Limb (tissue), 2 donors: ENCODE results near the gene RASGEF1C.

Experiments
- DNase-seq, 2 donors: peaks; one replicate each; pipeline ENCODE4 v3.0.0-alpha.2; 2016; ENCODE audit errors: extremely low spot score in 2 of 2

The RASGEF1C gene

DNA sequence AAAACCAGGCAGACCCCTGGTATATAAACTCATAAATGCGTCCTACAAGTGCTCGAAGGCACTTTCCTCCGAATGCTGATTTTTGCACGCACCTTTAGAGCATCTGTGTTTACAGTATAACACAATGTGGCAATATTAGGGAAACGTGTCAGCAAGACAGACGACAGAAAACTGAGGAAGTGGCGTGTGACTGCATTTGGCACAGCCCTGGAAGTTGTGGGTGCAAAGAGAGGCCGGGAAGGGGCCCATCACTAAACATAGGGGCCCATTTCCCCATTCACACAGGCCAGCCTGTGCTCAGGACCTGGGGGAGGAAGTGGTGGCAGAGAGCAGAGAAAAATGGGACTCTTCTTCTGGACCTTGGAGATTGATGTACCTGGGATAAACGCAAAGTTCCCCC is 48.2 kb downstream of the RASGEF1C start:
- DNase-seq, result peak in 1 of 2 donors; percentile 25

GRCh38 chr5:180160215-180160614 is 48.8 kb downstream of the RASGEF1C start:
- DNase-seq, result no peak

DNA sequence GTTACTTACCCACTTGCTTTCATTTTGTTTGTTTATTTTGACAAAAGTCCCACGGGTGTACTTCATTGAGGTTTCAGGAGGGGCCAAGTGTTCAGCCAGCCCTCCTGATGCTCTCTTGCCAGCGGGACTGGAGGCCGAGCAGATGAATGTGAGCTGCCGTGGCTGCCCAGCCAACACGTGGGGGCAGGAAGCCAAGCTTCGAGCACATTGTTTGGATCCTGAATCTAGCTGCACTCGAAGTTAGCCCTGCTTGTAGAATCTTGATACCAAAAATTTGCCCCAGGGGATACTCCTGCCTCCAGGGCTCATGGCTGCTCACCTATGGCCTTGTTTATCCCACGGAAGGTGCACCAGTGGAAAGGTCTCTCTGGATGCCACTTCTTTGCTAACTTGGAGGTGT is 49.3 kb downstream of the RASGEF1C start:
- peak in 1 of 2 donors; percentile 33 for DNase-seq

DNA sequence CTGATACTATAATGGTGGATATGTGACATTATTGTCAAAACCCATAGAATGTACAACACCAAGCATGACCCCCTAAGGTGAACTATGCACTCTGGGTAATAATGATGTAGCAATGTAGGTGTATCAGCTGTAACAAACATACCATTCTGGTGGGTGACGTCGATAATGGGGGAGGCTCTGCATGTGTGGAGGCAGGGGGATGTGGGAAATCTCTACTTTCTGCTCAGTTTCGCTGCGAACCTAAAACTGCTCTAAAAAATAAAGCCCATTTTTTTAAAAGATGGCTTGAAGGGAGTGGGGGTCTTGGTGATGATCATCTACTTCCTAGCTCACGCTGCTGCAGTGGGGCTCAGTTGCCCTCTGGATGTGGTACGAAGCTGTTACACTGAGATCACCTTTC is 51.1 kb downstream of the RASGEF1C start:
- no peak for DNase-seq

DNA sequence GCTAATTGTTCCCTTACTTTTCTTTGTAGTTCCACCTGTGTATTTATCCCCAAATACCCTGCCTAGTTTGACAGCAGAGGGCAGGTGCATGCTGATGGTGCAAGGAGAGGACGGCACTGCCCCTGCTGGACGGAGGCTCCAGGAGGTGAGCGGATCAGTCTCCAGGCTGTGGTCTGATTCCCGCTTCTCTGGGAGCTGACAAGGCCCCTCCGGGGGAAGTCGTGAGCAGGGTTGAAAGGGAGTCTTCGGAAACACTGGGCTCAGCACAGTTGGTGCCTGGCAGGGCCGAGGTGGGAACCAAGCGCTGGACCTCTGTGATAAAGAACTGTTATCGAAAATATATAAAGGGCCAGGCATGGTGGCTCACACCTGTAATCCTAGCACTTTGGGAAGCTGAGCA is 52.9 kb downstream of the RASGEF1C start:
- DNase-seq, result peak in 1 of 2 donors; percentile 21

DNA sequence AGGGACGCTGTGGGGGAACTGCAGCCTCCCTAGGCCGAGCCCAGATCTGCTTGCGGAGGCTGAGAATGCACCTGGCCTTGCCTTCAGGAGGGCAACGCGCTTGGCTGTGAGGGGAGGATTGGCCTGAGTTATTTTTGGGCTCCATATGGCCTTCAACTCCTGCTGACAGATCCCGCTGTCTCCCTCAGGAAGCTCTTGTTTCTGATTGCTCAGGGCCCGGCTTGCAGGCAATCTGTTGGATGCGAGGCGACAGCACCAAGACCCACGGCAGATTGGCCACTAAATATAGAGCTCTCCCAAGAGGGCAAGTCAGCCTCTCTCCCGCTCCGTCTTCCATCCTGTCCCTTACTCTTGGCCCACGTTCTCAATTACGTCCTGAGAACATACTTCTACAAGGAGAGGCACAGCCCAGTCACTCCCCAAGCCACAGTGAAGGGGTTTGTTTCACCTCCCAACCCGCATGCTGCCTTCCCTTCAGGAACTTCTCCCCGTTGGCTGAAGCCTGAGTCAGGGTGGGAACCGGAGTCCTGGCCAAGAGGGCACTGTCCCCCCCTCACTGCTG is 53.6 kb downstream of the RASGEF1C start:
- peak in 1 of 2 donors; percentile 31 for DNase-seq

DNA sequence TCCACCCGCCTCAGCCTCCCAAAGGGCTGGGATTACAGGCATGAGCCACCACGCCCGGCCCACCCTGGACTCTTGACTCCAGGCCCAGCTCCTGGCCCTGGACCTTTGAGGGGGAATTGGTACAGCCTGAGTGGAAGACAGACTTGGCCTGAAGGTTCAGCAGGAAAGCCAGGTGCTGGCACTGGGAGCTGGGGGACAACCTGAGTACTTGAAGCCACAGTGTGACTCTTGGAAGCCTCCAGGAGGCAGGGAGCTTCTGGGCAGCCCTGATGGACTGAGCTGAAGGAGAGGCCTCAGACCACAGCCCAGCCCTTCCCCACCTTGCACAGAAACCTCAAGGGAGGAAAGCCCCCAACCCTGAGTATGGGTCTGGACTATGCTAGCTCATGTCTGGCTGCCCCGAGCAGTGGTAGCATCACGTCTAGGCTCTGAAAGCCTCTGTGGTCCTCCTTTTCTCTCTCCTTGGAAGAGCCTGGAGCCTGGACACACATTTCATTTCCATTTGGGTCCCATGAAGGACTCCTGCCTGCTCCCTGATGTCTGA is 54.1 kb downstream of the RASGEF1C start:
- no peak for DNase-seq

DNA sequence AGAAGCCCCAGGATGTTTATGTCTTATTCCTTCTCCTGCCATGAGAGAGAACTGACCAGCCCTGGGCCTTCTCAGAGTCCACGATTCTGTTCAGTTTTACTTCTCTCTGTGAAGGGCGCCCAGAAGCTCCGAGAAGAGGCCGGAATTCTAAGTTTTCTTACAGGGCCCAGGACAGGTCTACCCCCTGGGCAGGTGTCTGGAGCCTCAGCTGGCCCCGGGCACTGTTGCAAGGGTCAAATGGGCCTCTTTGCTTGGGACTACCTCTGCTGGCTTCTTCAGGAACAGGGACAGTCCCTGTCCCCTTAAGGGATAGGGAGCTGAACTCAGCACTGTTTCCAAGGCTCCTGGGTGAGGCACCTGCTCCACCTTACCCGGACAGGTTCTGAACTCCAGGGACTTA is 55.0 kb downstream of the RASGEF1C start:
- DNase-seq, result no peak

DNA sequence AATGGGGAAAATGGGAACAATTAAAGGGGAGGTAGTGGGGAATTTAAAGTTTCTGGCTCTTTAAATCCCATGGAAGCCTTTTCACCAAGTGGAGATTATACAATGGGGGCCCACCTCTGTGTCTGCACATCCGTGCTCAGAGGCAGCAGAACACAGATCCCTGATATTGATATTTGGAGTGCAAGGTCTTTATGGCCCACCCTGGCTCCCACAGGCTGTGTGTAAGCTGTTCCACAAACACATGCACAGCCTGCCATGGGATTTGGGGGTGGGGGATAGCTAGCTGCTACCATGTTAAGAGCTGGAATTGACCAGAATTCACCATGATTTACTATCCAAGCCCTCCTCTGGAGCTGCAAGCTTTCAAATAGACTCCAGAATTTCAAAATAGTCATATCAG is 55.9 kb downstream of the RASGEF1C start:
- DNase-seq, result no peak

DNA sequence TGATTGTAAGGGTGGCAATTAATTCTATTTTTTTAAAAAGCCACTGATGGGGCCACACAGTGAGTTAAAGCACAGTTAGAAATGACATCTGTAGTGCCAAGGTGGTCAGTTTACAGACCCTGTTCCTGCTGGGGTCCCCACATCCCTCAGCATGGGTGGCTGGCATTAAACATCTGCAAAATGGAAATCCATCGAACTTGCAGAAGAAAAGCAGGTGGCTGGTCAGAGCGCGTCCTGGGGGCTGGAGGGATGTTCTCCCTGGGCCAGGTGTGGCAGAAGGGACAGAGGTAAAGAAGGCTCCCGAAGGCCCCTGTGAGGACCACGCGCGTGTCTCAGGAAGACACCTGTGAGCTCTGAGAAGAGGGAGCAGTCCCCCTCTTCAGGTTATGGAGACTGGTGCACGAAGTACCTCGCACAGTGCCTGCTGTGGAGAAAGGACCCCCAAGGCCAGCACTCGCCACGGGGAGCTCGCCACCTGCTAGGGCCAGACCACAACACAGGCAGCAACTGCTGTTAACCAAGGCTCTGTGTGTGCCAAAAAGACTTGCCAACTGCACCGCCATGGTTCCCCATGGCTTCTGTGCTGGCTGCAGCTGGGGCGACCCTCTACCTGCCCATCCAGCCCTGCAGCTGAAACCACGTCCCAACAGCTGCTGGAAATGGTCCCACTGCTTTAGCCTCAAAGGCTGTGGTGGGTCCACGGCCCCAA is 65.2 kb downstream of the RASGEF1C start:
- DNase-seq, result peak in 1 of 2 donors; percentile 21

GRCh38 chr5:180142824-180143610 is 66.0 kb downstream of the RASGEF1C start:
- DNase-seq, result peak in 1 of 2 donors; percentile 35

- DNase-seq, result peak in 1 of 2 donors; percentile 31
Measured at GRCh38 chr5:180142021-180142765, 66.8 kb downstream of the RASGEF1C start.

DNA sequence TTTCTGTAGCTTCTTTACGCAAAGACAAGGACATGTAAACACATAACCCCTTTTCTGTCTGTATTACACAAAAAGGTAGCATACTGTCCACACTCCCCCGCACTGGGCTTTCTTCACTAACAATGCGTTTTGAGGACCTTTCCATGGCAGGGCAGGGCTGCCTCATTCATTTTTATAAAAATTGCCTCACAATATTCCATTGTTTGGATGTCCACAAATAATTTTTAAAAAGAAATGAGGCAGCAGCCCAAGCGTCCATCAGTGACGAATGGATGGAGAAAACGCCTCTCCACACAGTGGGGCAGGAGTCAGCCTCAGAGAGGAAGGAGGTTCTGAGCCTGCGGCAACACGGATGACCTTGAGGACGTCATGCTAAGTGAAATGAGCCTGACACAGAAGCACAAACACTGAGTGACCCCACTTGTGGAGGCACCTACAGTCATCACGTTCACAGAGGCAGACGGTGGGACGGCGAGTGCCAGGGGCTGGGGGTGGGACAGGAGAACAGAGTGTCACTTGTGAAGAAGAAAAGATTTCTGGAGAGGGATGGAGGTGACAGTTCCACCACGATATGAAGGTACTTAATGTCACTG is 67.8 kb downstream of the RASGEF1C start:
- no peak for DNase-seq

GRCh38 chr5:180140571-180140970 is 68.4 kb downstream of the RASGEF1C start:
- peak in 1 of 2 donors; percentile 24 for DNase-seq

- DNase-seq, result peak in 1 of 2 donors; percentile 38
Measured at GRCh38 chr5:180140079-180140554, 68.9 kb downstream of the RASGEF1C start.

- DNase-seq, result no peak
Measured at GRCh38 chr5:180139731-180140055, 69.3 kb downstream of the RASGEF1C start.

DNA sequence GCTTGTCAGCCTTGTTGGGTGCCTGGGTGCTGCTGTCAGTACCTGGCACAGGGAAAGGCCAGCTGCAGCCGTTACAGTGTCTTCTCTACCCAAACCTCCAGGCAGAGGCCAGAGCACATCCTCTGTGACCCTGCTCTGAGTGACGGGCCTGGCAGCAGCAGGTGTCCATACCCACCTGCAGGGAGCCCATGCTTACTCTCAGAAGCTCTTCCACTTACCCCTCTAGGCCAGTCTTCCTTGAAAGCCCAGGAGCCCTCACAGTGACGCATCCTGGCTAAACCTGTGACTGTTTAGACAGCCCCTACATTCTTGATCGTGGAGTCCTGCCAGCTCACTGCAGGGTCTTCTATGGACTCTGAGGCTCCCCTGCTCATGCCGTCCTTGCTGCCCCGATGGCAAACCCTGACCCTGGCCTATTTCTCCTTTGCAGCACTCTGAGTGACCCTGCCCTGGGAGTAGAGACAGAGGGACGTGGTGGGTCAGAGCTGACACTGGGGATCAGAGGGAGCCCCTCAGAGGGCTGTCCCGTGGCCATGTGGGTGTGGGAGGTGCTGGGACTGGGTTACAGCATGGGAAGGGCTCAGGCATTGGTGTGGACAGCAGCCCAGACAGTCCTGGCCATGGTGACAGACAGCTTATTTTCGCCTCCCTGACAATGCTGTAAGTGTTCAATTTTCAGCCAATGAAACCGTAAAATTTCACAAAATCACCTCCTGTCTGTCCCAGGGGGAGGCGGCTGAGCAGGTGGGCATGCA is 69.9 kb downstream of the RASGEF1C start:
- peak in 1 of 2 donors; percentile 27 for DNase-seq

DNA sequence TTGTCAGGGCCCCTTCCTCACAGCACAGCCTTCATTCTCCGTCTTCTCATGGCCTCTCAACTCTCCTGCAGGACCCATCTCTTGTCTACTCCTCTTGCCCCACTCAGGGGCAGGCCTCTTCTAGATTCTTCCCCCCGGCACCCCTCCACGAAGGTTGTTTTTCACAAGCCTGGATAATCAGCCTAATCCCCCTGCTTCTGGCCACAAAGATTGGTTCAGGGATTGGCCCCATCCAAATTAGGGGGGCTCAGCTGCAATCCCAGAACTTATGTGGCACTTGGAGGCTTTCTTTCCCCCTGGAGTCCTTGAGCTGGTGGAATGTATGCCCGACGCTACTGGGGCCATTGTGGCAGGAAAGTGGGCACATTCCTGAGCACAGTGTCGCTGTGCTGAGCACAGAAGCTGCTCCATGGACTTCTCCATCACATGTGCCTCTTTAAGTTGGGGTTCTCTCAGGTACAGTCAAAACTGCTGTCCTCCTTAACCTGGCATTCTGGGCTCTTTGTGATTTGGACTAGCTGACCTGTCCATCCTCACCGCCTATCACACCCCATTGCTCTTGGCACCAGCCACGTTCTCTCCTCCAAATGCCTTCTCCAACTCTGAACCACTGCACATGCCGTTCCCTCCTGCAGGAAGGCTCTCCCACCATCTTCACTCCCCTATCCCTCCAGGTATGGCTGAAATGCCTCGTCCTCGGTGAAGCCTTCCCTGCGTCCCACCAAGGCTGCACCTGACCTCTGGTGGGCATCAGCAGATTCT is 70.6 kb downstream of the RASGEF1C start:
- DNase-seq, result peak in 1 of 2 donors; percentile 17

DNA sequence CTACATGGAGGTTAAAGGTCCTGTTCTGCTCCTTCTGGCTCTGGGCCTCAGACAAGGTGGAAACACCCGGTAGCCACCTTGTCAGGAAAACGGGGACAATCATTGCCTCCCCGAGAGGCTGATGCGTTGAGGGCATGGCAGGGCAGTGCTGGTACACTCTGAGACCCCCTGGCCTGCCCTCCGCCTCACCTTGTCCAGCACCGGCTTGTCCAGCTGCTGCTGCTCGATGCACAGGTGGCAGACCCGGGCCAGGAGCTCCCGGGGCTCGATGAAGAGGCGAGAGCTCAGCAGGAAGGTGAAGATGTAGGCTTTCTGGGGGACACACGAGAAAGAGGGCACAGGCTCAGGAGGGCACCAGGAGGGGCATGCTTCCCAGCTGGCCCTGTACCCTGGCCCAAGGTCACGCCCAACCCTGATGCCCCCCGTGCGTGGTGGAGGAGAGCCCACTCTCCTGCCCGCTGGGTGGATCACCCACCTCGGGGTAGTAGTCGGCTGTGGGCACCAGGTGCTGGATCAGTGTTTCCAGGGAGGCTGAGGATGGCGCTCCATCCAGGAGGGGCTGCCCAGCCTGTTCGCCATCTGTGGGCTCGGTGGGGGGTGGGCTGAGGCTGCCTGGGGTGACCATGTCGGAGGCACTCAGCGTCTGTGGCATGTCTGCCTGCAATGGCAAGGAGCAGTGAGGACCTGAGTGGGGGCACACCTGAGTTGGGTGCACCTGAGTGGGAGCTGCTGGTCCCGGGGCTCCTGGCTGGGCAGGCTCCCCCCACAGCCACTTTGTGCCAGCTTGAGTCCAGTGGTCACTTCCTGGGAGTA is 71.4 kb downstream of the RASGEF1C start:
- DNase-seq, result peak in 1 of 2 donors; percentile 18
